Stimulated activated CD4-positive, alpha-beta T cell treated with anti-CD3 and anti-CD28 coated beads, TNF-alpha, amount 100 ng/mL, for 48 hours (primary cell): ENCODE results near the gene EDDM13.
"Not testable (repeated sequence)": the region's sequence is repeated elsewhere in the genome, so short reads cannot be mapped to it uniquely, and the experiment has no call there.

Experiments used
- DNase-seq, 3 donors: peaks; one replicate each; pipeline ENCODE4 v3.0.0-alpha.2; 2020; ENCODE audit warnings: low read depth in 3 of 3

EDDM13 gene

GRCh38 chr19:56321254-56321988, 48.9 kb downstream of the EDDM13 start:
- DNase-seq, result no peak

DNA sequence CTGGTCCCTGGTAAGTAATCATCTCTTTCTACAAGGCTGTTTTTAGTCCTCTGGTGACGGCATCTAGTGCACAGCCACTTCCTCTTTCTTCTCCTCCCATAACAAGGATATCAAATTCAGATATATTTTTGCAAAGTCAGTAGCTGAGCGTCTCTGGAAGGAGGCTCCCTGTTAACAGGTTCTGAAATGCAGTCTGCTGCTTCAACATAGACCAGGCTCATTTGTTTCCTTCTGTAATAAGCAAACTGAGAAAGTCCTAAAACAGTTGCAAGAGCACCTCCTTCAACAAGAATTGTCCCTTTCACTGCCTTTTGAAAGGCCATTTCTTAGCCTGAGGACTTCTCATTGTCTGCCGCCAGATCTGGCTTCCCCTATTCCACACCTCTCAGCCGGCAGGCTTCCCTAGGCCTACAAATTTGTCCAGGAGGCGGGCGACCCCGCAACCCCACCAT, 49.5 kb downstream of the EDDM13 start:
- no peak for DNase-seq

- DNase-seq, result no peak
These were observed 51.9 kb downstream of the EDDM13 start for GRCh38 chr19:56324436-56324835.

GRCh38 chr19:56332695-56333094, 60.1 kb downstream of the EDDM13 start:
- no peak for DNase-seq

- DNase-seq, result peak in 1 of 3 donors; percentile 16
These were observed 61.0 kb downstream of the EDDM13 start for GRCh38 chr19:56333506-56333905.

GRCh38 chr19:56335371-56335770, 62.8 kb downstream of the EDDM13 start:
- DNase-seq, result not testable (repeated sequence)

DNA sequence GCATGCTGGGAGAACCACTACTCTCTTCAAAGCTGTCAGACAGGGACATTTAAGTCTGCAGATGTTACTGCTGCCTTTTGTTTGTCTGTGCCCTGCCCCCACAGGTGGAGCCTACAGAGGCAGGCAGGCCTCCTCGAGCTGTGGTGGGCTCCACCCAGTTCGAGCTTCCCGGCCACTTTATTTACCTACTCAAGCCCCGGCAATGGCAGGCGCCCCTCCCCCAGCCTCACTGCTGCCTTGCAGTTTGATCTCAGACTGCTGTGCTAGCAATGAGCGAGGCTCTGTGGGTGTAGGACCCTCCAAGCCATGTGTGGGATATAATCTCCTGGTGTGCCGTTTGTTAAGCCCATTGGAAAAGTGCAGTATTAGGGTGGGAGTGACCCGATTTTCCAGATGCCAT, 64.5 kb downstream of the EDDM13 start:
- DNase-seq, result not testable (repeated sequence)

DNA sequence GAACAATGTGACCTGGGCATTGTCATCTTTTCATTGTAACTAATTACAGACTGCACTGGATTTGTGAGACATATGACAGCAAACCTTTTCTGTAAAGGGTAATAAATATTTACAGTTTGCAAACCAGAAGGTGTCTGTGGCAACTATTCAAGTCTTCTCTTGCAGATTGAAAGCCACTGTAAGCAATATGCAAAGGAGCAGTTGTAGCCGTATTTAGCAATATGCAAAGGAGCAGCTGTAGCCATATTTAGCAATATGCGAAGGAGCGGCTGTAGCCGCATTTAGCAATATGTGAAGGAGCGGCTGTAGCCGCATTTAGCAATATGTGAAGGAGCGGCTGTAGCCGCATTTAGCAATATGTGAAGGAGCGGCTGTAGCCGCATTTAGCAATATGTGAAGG, 66.5 kb downstream of the EDDM13 start:
- DNase-seq, result not testable (repeated sequence)

GRCh38 chr19:56341948-56342347, 69.4 kb downstream of the EDDM13 start:
- no peak for DNase-seq

- DNase-seq, result no peak
These were observed 74.7 kb downstream of the EDDM13 start for GRCh38 chr19:56347163-56347778.

- DNase-seq, result peak in 2 of 3 donors; percentile 6 to 27
These were observed 75.8 kb downstream of the EDDM13 start for GRCh38 chr19:56348289-56348877.

DNA sequence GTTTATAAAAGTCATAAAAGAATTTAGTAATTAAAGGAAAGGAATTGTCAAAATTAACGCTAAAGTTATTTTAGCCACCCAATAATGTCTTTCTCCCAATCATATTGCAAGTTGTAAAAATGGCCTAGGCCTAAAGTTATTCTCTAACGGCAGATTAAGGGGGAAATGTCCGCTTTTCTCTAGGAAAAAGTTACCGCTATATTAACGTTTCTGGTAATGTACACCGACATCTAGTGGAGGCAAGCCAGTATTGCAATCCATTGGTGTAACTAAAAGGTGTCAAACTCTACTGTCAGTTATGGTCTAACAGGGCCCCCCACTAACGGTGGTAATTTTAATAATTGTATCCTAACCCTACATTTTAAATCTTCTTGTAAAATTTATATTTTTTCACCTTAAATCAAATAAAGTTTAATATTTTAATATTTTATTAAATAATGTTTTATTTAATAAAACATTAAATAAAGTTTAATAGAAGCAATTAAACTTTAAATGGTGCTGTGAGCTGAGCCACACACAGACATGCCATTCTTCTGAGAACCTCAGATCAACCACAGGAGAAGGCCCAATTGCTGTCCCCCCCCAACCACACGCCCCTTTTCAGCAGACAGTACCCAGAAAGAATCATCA, 78.0 kb downstream of the EDDM13 start:
- DNase-seq, result peak in 2 of 3 donors; percentile 12 to 19

- DNase-seq, result no peak
These were observed 78.7 kb downstream of the EDDM13 start for GRCh38 chr19:56351208-56351607.

DNA sequence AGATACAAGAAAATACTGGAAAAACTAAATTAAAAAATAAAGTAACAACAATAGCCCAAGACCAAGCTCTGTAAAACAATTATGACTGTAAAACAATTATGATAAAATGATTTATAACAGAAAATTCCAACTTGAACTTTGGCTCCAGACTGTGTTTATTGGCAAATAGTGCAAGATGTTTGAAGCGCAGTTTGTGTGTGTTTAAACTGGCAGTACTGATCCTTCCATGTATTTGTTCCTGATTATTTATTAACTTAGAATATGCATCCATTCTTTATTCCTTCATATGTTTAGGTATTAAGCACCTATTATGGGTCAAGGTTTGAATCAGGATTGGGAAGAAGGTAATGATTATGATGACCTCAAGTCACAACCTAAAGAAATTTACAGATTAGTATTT, 83.0 kb downstream of the EDDM13 start:
- DNase-seq, result no peak

DNA sequence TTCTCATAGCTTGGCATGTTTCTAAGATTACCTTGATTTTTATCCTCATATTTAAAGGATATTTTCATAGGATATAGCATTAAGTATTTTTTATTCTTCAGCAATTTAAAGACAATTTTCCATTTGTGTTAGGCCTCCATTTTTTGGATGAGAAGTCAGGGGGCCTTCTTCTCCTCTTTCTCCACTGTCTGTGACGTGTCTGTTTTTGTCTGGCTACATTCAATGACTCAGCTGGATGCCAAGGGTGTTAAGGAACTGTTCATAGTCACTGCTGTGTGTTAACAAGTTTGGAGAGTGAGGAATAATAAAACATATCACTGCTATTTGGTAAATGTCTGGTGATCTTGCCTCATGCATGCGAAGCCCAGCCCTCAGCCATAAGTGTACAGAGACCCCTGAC, 84.4 kb downstream of the EDDM13 start:
- DNase-seq, result no peak
